Measurements from ENCODE around the gene HPS6.

Gene HPS6

GRCh38 chr10:102069071-102069470 is 3.9 kb downstream of the HPS6 start:
- DNase-seq, result no peak

- peak; percentile 61 for DNase-seq
These were observed 7.8 kb downstream of the HPS6 start for GRCh38 chr10:102072673-102073527.

- DNase-seq, result no peak
These were observed 18.4 kb downstream of the HPS6 start for GRCh38 chr10:102083541-102083940.

GRCh38 chr10:102085336-102085735 is 20.2 kb downstream of the HPS6 start:
- no peak for DNase-seq

GRCh38 chr10:102086196-102086595 is 21.0 kb downstream of the HPS6 start:
- DNase-seq, result no peak

- DNase-seq, result peak; percentile 51
These were observed 25.6 kb downstream of the HPS6 start for GRCh38 chr10:102090772-102091171.

- no peak for DNase-seq
These were observed 31.3 kb downstream of the HPS6 start for GRCh38 chr10:102096449-102096848.

- DNase-seq, result no peak
These were observed 36.0 kb downstream of the HPS6 start for GRCh38 chr10:102101152-102101551.

GRCh38 chr10:102102421-102102820 is 37.3 kb downstream of the HPS6 start:
- DNase-seq, result no peak

- DNase-seq, result no peak
These were observed 41.8 kb downstream of the HPS6 start for GRCh38 chr10:102106998-102107397.

GRCh38 chr10:102109166-102110116 is 44.3 kb downstream of the HPS6 start:
- DNase-seq, result no peak

GRCh38 chr10:102111276-102111675 is 46.1 kb downstream of the HPS6 start:
- no peak for DNase-seq

- no peak for DNase-seq
These were observed 47.2 kb downstream of the HPS6 start for GRCh38 chr10:102112210-102112817.

- no peak for DNase-seq
These were observed 48.3 kb downstream of the HPS6 start for GRCh38 chr10:102113261-102113955.

GRCh38 chr10:102113956-102114857 is 49.1 kb downstream of the HPS6 start:
- no peak for DNase-seq

- DNase-seq, result peak; percentile 87
These were observed 49.9 kb downstream of the HPS6 start for GRCh38 chr10:102114861-102115618.

GRCh38 chr10:102115775-102116174 is 50.6 kb downstream of the HPS6 start:
- no peak for DNase-seq

- no peak for DNase-seq
These were observed 51.5 kb downstream of the HPS6 start for GRCh38 chr10:102116656-102117055.
